H9 (cell line): ENCODE measurements around the gene CLEC16A. TPM values are rescaled to one million over a fixed set of nuclear protein-coding genes. Genes with fewer than 3 reads are reported as not detected.

ENCODE experiments used
- DNase-seq: peaks from one replicate; pipeline ENCODE4 v3.0.0-alpha.2; 2017
- H2AFZ ChIP-seq: one replicate; pipeline ENCODE4 v1.6.1; 2013; ENCODE audit warnings: mild to moderate bottlenecking, low read length, control low read depth, moderate library complexity
- H2AK5ac ChIP-seq: 2 replicates; pipeline ENCODE4 v1.6.1; 2013; ENCODE audit warnings: low read length, control low read depth, mixed read lengths; ENCODE audit not compliant: insufficient read length
- H2BK120ac ChIP-seq: one replicate; pipeline ENCODE4 v1.6.1; 2013; ENCODE audit warnings: low read depth, mild to moderate bottlenecking, low read length, control low read depth, inconsistent platforms; ENCODE audit not compliant: poor library complexity, severe bottlenecking
- H2BK12ac ChIP-seq: 2 replicates; pipeline ENCODE4 v1.6.1; 2013; ENCODE audit warnings: low read length, control low read depth, mixed read lengths, low read depth; ENCODE audit not compliant: insufficient read length
- H2BK15ac ChIP-seq: 2 replicates; pipeline ENCODE4 v1.6.1; 2013; ENCODE audit warnings: low read depth, low read length, control low read depth
- H2BK20ac ChIP-seq: one replicate; pipeline ENCODE4 v1.6.1; 2013; ENCODE audit warnings: low read depth, mild to moderate bottlenecking, low read length, control low read depth, inconsistent platforms; ENCODE audit not compliant: poor library complexity, severe bottlenecking
- H2BK5ac ChIP-seq: 2 replicates; pipeline ENCODE4 v1.6.1; 2013; ENCODE audit warnings: low read length, control low read depth, mixed read lengths; ENCODE audit not compliant: insufficient read length
- H3K14ac ChIP-seq: 2 replicates; pipeline ENCODE4 v1.6.1; 2013; ENCODE audit warnings: low read length, control low read depth; ENCODE audit not compliant: insufficient read depth
- H3K18ac ChIP-seq: 2 replicates; pipeline ENCODE4 v1.6.1; 2013; ENCODE audit warnings: low read depth, mild to moderate bottlenecking, mixed read lengths, low read length, control low read depth; ENCODE audit not compliant: insufficient read length
- H3K23ac ChIP-seq: 2 replicates; pipeline ENCODE4 v1.6.1; 2013; ENCODE audit warnings: low read length, control low read depth, mixed read lengths, low read depth; ENCODE audit not compliant: insufficient read length
- H3K23me2 ChIP-seq: 2 replicates; pipeline ENCODE4 v1.6.1; 2013; ENCODE audit warnings: low read depth, mild to moderate bottlenecking, mixed read lengths, low read length, control low read depth; ENCODE audit not compliant: insufficient read length, poor library complexity, severe bottlenecking
- H3K27ac ChIP-seq: 2 replicates; pipeline ENCODE4 v1.5.1; 2013; ENCODE audit warnings: low read length, control low read depth, mixed read lengths, low read depth; ENCODE audit not compliant: insufficient read length
- H3K27me3 ChIP-seq: 2 replicates; pipeline ENCODE4 v1.6.1; 2013; ENCODE audit warnings: low read length, control low read depth, inconsistent platforms; ENCODE audit not compliant: insufficient read depth
- H3K4ac ChIP-seq: 2 replicates; pipeline ENCODE4 v1.6.1; 2013; ENCODE audit warnings: low read depth, mild to moderate bottlenecking, control low read depth, inconsistent platforms, low read length, moderate library complexity
- H3K4me1 ChIP-seq: 2 replicates; pipeline ENCODE4 v1.6.1; 2013; ENCODE audit warnings: low read length, control low read depth, inconsistent platforms; ENCODE audit not compliant: insufficient read depth
- H3K4me2 ChIP-seq: 2 replicates; pipeline ENCODE4 v1.6.1; 2013; ENCODE audit warnings: low read length, control low read depth, mixed read lengths; ENCODE audit not compliant: insufficient read length, insufficient read depth
- H3K56ac ChIP-seq: 2 replicates; pipeline ENCODE4 v1.6.1; 2013; ENCODE audit warnings: low read depth, mild to moderate bottlenecking, mixed read lengths, low read length, control low read depth; ENCODE audit not compliant: insufficient read length
- H3K79me1 ChIP-seq: 2 replicates; pipeline ENCODE4 v1.6.1; 2013; ENCODE audit warnings: low read depth, mild to moderate bottlenecking, moderate library complexity, low read length, control low read depth, inconsistent platforms; ENCODE audit not compliant: insufficient read depth, poor library complexity, severe bottlenecking
- H3K79me2 ChIP-seq: 2 replicates; pipeline ENCODE4 v1.6.1; 2013; ENCODE audit warnings: low read length, control low read depth, inconsistent platforms; ENCODE audit not compliant: insufficient read depth
- H3K9ac ChIP-seq: 2 replicates; pipeline ENCODE4 v1.6.1; 2013; ENCODE audit warnings: low read length, control low read depth, mixed read lengths; ENCODE audit not compliant: insufficient read length; ENCODE audit errors: extremely low read depth
- H3K9me3 ChIP-seq: one replicate; pipeline ENCODE4 v1.6.1; 2013; ENCODE audit warnings: low read depth, low read length, inconsistent platforms; ENCODE audit not compliant: control insufficient read depth
- H3T11ph ChIP-seq: one replicate; pipeline ENCODE4 v1.6.1; 2013; ENCODE audit warnings: mild to moderate bottlenecking, low read length, control low read depth, inconsistent platforms
- H4K20me1 ChIP-seq: one replicate; pipeline ENCODE4 v1.6.1; 2013; ENCODE audit not compliant: control insufficient read depth, insufficient read length, insufficient read depth
- H4K5ac ChIP-seq: 2 replicates; pipeline ENCODE4 v1.6.1; 2013; ENCODE audit warnings: low read depth, mild to moderate bottlenecking, mixed read lengths, low read length, control low read depth; ENCODE audit not compliant: insufficient read length
- H4K8ac ChIP-seq: replicated peaks from 2 replicates; pipeline ENCODE4 v1.6.1; 2013; ENCODE audit warnings: low read length, control low read depth, mixed read lengths, low read depth; ENCODE audit not compliant: insufficient read length
- H4K91ac ChIP-seq: 2 replicates; pipeline ENCODE4 v1.6.1; 2013; ENCODE audit warnings: low read depth, mild to moderate bottlenecking, moderate library complexity, mixed read lengths, low read length, control low read depth; ENCODE audit not compliant: insufficient read length
- H3K27ac Mint-ChIP-seq, 3 experiments: 2 replicates in 2 of 3; 3 replicates in 1 of 3; pipeline ENCODE4 v1.8.0; 2020 to 2021; ENCODE audit warnings: mixed read lengths in 3 of 3, mild to moderate bottlenecking in 1 of 3, moderate library complexity in 1 of 3
- H3K27me3 Mint-ChIP-seq: 2 replicates; pipeline ENCODE4 v1.8.0; 2021; ENCODE audit warnings: low read depth, mild to moderate bottlenecking, moderate library complexity, mixed read lengths
- H3K36me3 Mint-ChIP-seq, 3 experiments: 2 replicates in 2 of 3; 3 replicates in 1 of 3; pipeline ENCODE4 v1.8.0; 2020 to 2021; ENCODE audit warnings: low read depth in 3 of 3, mixed read lengths in 3 of 3; ENCODE audit not compliant: insufficient read depth in 1 of 3
- H3K4me1 Mint-ChIP-seq, 2 experiments: 2 replicates each; pipeline ENCODE4 v1.8.0; 2020; ENCODE audit warnings: mixed read lengths in 2 of 2
- H3K4me3 Mint-ChIP-seq, 2 experiments: 2 replicates in 1 of 2; 3 replicates in 1 of 2; pipeline ENCODE4 v1.8.0; 2020 to 2021; ENCODE audit warnings: mild to moderate bottlenecking in 2 of 2, mixed read lengths in 2 of 2, moderate library complexity in 1 of 2
- H3K9me3 Mint-ChIP-seq, 2 experiments: 2 replicates in 1 of 2; 3 replicates in 1 of 2; pipeline ENCODE4 v1.8.0; 2020; ENCODE audit warnings: mild to moderate bottlenecking in 2 of 2, mixed read lengths in 2 of 2, moderate library complexity in 1 of 2
- CTCF ChIP-seq: fragments of 200-600 bp; sonication (generic); conservative IDR thresholded peaks from 3 replicates; pipeline ENCODE4 v1.8.0; 2021; ENCODE audit warnings: antibody characterized with exemption, mild to moderate bottlenecking
- WGBS: extraction: QIAGEN DNeasy Blood & Tissue Kit; methylation state at CpG from one replicate; pipeline ENCODE4 v1.1.7; 2013; ENCODE audit warnings: missing lambda C conversion rate, low lambda C conversion rate, mixed read lengths; ENCODE audit not compliant: insufficient read length; ENCODE audit errors: extremely low coverage; 5-methylcytosine and 5-hydroxymethylcytosine counted together
- total RNA-seq: library from RNA; stranded (reverse); gene quantifications from 2 replicates; pipeline ENCODE4 v1.2.1, GENCODE V29; 2021

Gene CLEC16A
- total RNA-seq, 1 experiment from 2014 or later = 15.2 TPM

GRCh38 chr16:10972819-10973464 is 28.6 kb downstream of the CLEC16A start:
- H3K9ac ChIP-seq = no peak overlapping the region
- H2BK15ac ChIP-seq = no peak overlapping the region
- H3K4me2 ChIP-seq = no peak overlapping the region
- no peaks in the 10 kb centered on the region for H3K79me1 ChIP-seq
- no CpG with 5 or more reads among the region's 12 CpGs for WGBS
- no peak overlapping the region for H2AFZ ChIP-seq
- no peak overlapping the region for H2BK120ac ChIP-seq
- no peak overlapping the region for H2AK5ac ChIP-seq
- H3K56ac ChIP-seq = no peak overlapping the region
- no peak overlapping the region for H3K23ac ChIP-seq
- H3K4ac ChIP-seq = no peak overlapping the region
- no peak overlapping the region for H2BK20ac ChIP-seq
- TF ChIP-seq CTCF = no peak
- H3K18ac ChIP-seq = no peak overlapping the region
- H3K27me3 ChIP-seq = no peaks in the 10 kb centered on the region
- no peak overlapping the region for H3K4me3 Mint-ChIP-seq
- no peak overlapping the region; a peak in 1 of 7 replicates for H3K27ac Mint-ChIP-seq
- H2BK12ac ChIP-seq = no peak overlapping the region
- H3K9me3 ChIP-seq = no peaks in the 10 kb centered on the region
- H3K14ac ChIP-seq = no peak overlapping the region
- H3K9me3 Mint-ChIP-seq = no peaks in the 10 kb centered on the region
- no peak overlapping the region for H3T11ph ChIP-seq
- H2BK5ac ChIP-seq = no peak overlapping the region
- no peaks in the 10 kb centered on the region for H3K4me1 ChIP-seq
- H3K4me1 Mint-ChIP-seq = peaks cover 2 to 5% of the 10 kb centered on the region in 2 experiments; a peak in 3 of 4 replicates
- H4K91ac ChIP-seq = no peak overlapping the region
- no peak overlapping the region for H3K27ac ChIP-seq
- H4K20me1 ChIP-seq = no peaks in the 10 kb centered on the region
- no peaks in the 10 kb centered on the region for H3K79me2 ChIP-seq
- no peaks in the 10 kb centered on the region; the same call in 1 of the 2 replicates for H3K27me3 Mint-ChIP-seq
- H4K8ac ChIP-seq = no peak overlapping the region
- peaks cover 0 to 15% (median 13%) of the 10 kb centered on the region in 3 experiments; a peak in 4 of 7 replicates for H3K36me3 Mint-ChIP-seq
- DNase-seq = no peak
- H3K23me2 ChIP-seq = no peaks in the 10 kb centered on the region
- H4K5ac ChIP-seq = no peak overlapping the region
